ENCODE results near the gene LSS.

The LSS gene

GRCh38 chr21:46146856-46147255 is 81.7 kb downstream of the LSS start:
- Histone ChIP-seq H2BK120ac (ENCODE audit: low read depth, low read length) (no peak overlapping the region), H3K79me1 (replicated peaks; ENCODE audit: low read length, poor library complexity, severe bottlenecking) (no peaks in the 10 kb centered on the region), H3K9me3 (ENCODE audit: control insufficient read depth, low read length) (no peaks in the 10 kb centered on the region), H3K27ac (ENCODE audit: low read length, poor library complexity, severe bottlenecking) (no peak overlapping the region), H2AK5ac (ENCODE audit: low read length, severe bottlenecking) (no peak overlapping the region), H3K4me1 (ENCODE audit: control insufficient read depth, insufficient read depth, low read depth, low read length) (peaks cover 17% of the 10 kb centered on the region), H3K4me3 (ENCODE audit: insufficient read depth in 1 of 2, low read depth in 1 of 2, low read length in 2 of 2) (no peak overlapping the region), H2BK15ac (ENCODE audit: low read depth, poor library complexity, severe bottlenecking) (no peak overlapping the region), H4K8ac (ENCODE audit: low read length) (no peak overlapping the region), H3K14ac (ENCODE audit: low read length in 2 of 2) (no peak overlapping the region), H3K4ac (ENCODE audit: low read depth in 1 of 2, low read length in 2 of 2) (no peak overlapping the region), H2BK5ac (ENCODE audit: low read depth, low read length, poor library complexity, severe bottlenecking) (no peak overlapping the region), H4K91ac (ENCODE audit: low read length) (no peak overlapping the region), H3K36me3 (ENCODE audit: control insufficient read depth in 1 of 2, insufficient read depth in 2 of 2, low read depth in 1 of 2, low read length in 2 of 2) (no peaks in the 10 kb centered on the region), H3K23ac (ENCODE audit: low read length in 2 of 2) (no peak overlapping the region), H3K4me2 (ENCODE audit: low read length, poor library complexity, severe bottlenecking) (no peak overlapping the region), H3K9ac (ENCODE audit: low read length) (no peak overlapping the region), H2AFZ (ENCODE audit: low read depth, low read length) (no peak overlapping the region), H3K27me3 (ENCODE audit: control insufficient read depth in 1 of 2, insufficient read depth in 1 of 2, low read length in 2 of 2) (peaks cover 6 to 16% of the 10 kb centered on the region in 2 experiments), H2BK12ac (ENCODE audit: low read length in 2 of 2) (no peak overlapping the region), H3K18ac (ENCODE audit: low read depth in 1 of 2, low read length in 2 of 2) (no peak overlapping the region)
- WGBS = 68% methylated on average over 14 of the region's 14 CpGs
- DNase-seq = no peak

- Histone ChIP-seq H3K36me3 (ENCODE audit: control insufficient read depth in 1 of 2, insufficient read depth in 2 of 2, low read depth in 1 of 2, low read length in 2 of 2) (no peaks in the 10 kb centered on the region), H4K91ac (ENCODE audit: low read length) (peak overlapping the region; percentile 0), H3K14ac (ENCODE audit: low read length in 2 of 2) (no peak overlapping the region), H2BK120ac (ENCODE audit: low read depth, low read length) (no peak overlapping the region), H3K23ac (ENCODE audit: low read length in 2 of 2) (no peak overlapping the region), H3K9ac (ENCODE audit: low read length) (no peak overlapping the region), H3K18ac (ENCODE audit: low read depth in 1 of 2, low read length in 2 of 2) (no peak overlapping the region), H3K4me2 (ENCODE audit: low read length, poor library complexity, severe bottlenecking) (no peak overlapping the region), H3K4me3 (ENCODE audit: insufficient read depth in 1 of 2, low read depth in 1 of 2, low read length in 2 of 2) (no peak overlapping the region), H3K27me3 (ENCODE audit: control insufficient read depth in 1 of 2, insufficient read depth in 1 of 2, low read length in 2 of 2) (peaks cover 9 to 16% of the 10 kb centered on the region in 2 experiments), H4K8ac (ENCODE audit: low read length) (no peak overlapping the region), H3K27ac (ENCODE audit: low read length, poor library complexity, severe bottlenecking) (no peak overlapping the region), H2BK12ac (ENCODE audit: low read length in 2 of 2) (peak overlapping the region in 1 of 2 experiments; percentile 31), H3K4me1 (ENCODE audit: control insufficient read depth, insufficient read depth, low read depth, low read length) (peaks cover 17% of the 10 kb centered on the region), H2AK5ac (ENCODE audit: low read length, severe bottlenecking) (no peak overlapping the region), H3K79me1 (replicated peaks; ENCODE audit: low read length, poor library complexity, severe bottlenecking) (no peaks in the 10 kb centered on the region), H2BK5ac (ENCODE audit: low read depth, low read length, poor library complexity, severe bottlenecking) (no peak overlapping the region), H3K9me3 (ENCODE audit: control insufficient read depth, low read length) (no peaks in the 10 kb centered on the region), H3K4ac (ENCODE audit: low read depth in 1 of 2, low read length in 2 of 2) (no peak overlapping the region), H2AFZ (ENCODE audit: low read depth, low read length) (no peak overlapping the region), H2BK15ac (ENCODE audit: low read depth, poor library complexity, severe bottlenecking) (no peak overlapping the region)
- WGBS = 95% methylated on average over 60 of the region's 60 CpGs
- DNase-seq = no peak
Observed at GRCh38 chr21:46145840-46146691, 82.5 kb downstream of the LSS start.

- Histone ChIP-seq H3K4me2 (ENCODE audit: low read length, poor library complexity, severe bottlenecking) (no peak overlapping the region), H3K4me3 (ENCODE audit: insufficient read depth in 1 of 2, low read depth in 1 of 2, low read length in 2 of 2) (no peak overlapping the region), H4K91ac (ENCODE audit: low read length) (no peak overlapping the region), H2BK12ac (ENCODE audit: low read length in 2 of 2) (peak overlapping the region in 1 of 2 experiments; percentile 10), H3K79me1 (replicated peaks; ENCODE audit: low read length, poor library complexity, severe bottlenecking) (no peaks in the 10 kb centered on the region), H3K27me3 (ENCODE audit: control insufficient read depth in 1 of 2, insufficient read depth in 1 of 2, low read length in 2 of 2) (peaks cover 14 to 16% of the 10 kb centered on the region in 2 experiments), H3K23ac (ENCODE audit: low read length in 2 of 2) (no peak overlapping the region), H2AK5ac (ENCODE audit: low read length, severe bottlenecking) (no peak overlapping the region), H3K18ac (ENCODE audit: low read depth in 1 of 2, low read length in 2 of 2) (no peak overlapping the region), H3K9ac (ENCODE audit: low read length) (no peak overlapping the region), H2BK120ac (ENCODE audit: low read depth, low read length) (no peak overlapping the region), H3K4me1 (ENCODE audit: control insufficient read depth, insufficient read depth, low read depth, low read length) (peaks cover 16% of the 10 kb centered on the region), H2BK5ac (ENCODE audit: low read depth, low read length, poor library complexity, severe bottlenecking) (no peak overlapping the region), H3K4ac (ENCODE audit: low read depth in 1 of 2, low read length in 2 of 2) (no peak overlapping the region), H3K27ac (ENCODE audit: low read length, poor library complexity, severe bottlenecking) (no peak overlapping the region), H2BK15ac (ENCODE audit: low read depth, poor library complexity, severe bottlenecking) (no peak overlapping the region), H3K9me3 (ENCODE audit: control insufficient read depth, low read length) (no peaks in the 10 kb centered on the region), H3K14ac (ENCODE audit: low read length in 2 of 2) (peak overlapping the region in 1 of 2 experiments; percentile 36), H2AFZ (ENCODE audit: low read depth, low read length) (no peak overlapping the region), H4K8ac (ENCODE audit: low read length) (no peak overlapping the region), H3K36me3 (ENCODE audit: control insufficient read depth in 1 of 2, insufficient read depth in 2 of 2, low read depth in 1 of 2, low read length in 2 of 2) (no peaks in the 10 kb centered on the region)
- DNase-seq = no peak
- 96% methylated on average over 31 of the region's 51 CpGs for WGBS
Observed at GRCh38 chr21:46145159-46145839, 83.3 kb downstream of the LSS start.

- peak overlapping the region in 1 of 2 experiments; percentile 76 for H2BK12ac ChIP-seq (ENCODE audit: low read length in 2 of 2)
- H3K4me3 ChIP-seq (ENCODE audit: insufficient read depth in 1 of 2, low read depth in 1 of 2, low read length in 2 of 2) = no peak overlapping the region
- peaks cover 16% of the 10 kb centered on the region for H3K4me1 ChIP-seq (ENCODE audit: control insufficient read depth, insufficient read depth, low read depth, low read length)
- H3K4ac ChIP-seq (ENCODE audit: low read depth in 1 of 2, low read length in 2 of 2) = peak overlapping the region in 1 of 2 experiments; percentile 24
- H3K4me2 ChIP-seq (ENCODE audit: low read length, poor library complexity, severe bottlenecking) = no peak overlapping the region
- peak overlapping the region in 1 of 2 experiments; percentile 59 for H3K18ac ChIP-seq (ENCODE audit: low read depth in 1 of 2, low read length in 2 of 2)
- no peaks in the 10 kb centered on the region for H3K36me3 ChIP-seq (ENCODE audit: control insufficient read depth in 1 of 2, insufficient read depth in 2 of 2, low read depth in 1 of 2, low read length in 2 of 2)
- H3K79me1 ChIP-seq (replicated peaks; ENCODE audit: low read length, poor library complexity, severe bottlenecking) = no peaks in the 10 kb centered on the region
- no peak overlapping the region for H3K27ac ChIP-seq (ENCODE audit: low read length, poor library complexity, severe bottlenecking)
- peak overlapping the region in 1 of 2 experiments; percentile 66 for H3K14ac ChIP-seq (ENCODE audit: low read length in 2 of 2)
- H3K9ac ChIP-seq (ENCODE audit: low read length) = no peak overlapping the region
- no peak overlapping the region for H2AFZ ChIP-seq (ENCODE audit: low read depth, low read length)
- H2AK5ac ChIP-seq (ENCODE audit: low read length, severe bottlenecking) = peak overlapping the region; percentile 50
- H2BK5ac ChIP-seq (ENCODE audit: low read depth, low read length, poor library complexity, severe bottlenecking) = no peak overlapping the region
- H3K9me3 ChIP-seq (ENCODE audit: control insufficient read depth, low read length) = no peaks in the 10 kb centered on the region
- peak overlapping the region; percentile 57 for H4K91ac ChIP-seq (ENCODE audit: low read length)
- no peak overlapping the region for H2BK15ac ChIP-seq (ENCODE audit: low read depth, poor library complexity, severe bottlenecking)
- H3K23ac ChIP-seq (ENCODE audit: low read length in 2 of 2) = no peak overlapping the region
- H3K27me3 ChIP-seq (ENCODE audit: control insufficient read depth in 1 of 2, insufficient read depth in 1 of 2, low read length in 2 of 2) = peaks cover 16 to 21% of the 10 kb centered on the region in 2 experiments
- peak overlapping the region; percentile 35 for H4K8ac ChIP-seq (ENCODE audit: low read length)
- H2BK120ac ChIP-seq (ENCODE audit: low read depth, low read length) = no peak overlapping the region
- 59% methylated on average over 4 of the region's 4 CpGs for WGBS
- no peak for DNase-seq
Observed at GRCh38 chr21:46144464-46145070, 84.0 kb downstream of the LSS start.

Measured in mesenchymal stem cell (in vitro differentiated cells and primary cell).